ENCODE results near the gene LACRT. TPM values are rescaled to one million over a fixed set of nuclear protein-coding genes. Genes with fewer than 3 reads are reported as not detected.

Gene LACRT
- total RNA-seq, 2 experiments from 2014 or later: not detected

- Mint-ChIP-seq H3K9me3 (no peaks in the 10 kb centered on the region), H3K27ac (no peak overlapping the region), H3K36me3 (ENCODE audit: low read depth) (no peaks in the 10 kb centered on the region), H3K4me1 (ENCODE audit: low read depth) (peaks cover 5% of the 10 kb centered on the region), H3K4me3 (no peak overlapping the region), H3K27me3 (ENCODE audit: low read depth) (peaks cover 5% of the 10 kb centered on the region)
- intact Hi-C loops (cut with micrococcal nuclease): loop anchor here (5.0 kb wide), 1 partner anchor 68 kb away; no protein-coding TSS in a partner anchor
- no peak for DNase-seq
- CTCF ChIA-PET: interaction anchor here (0.6 to 10.8 kb wide), 10 partner anchors 9 to 158 kb away, joined by 3 to 96 read pairs (median 4); no protein-coding TSS in a partner anchor
These were observed 39.2 kb downstream of the LACRT start for GRCh38 chr12:54595471-54595870.

- peaks cover 11% of the 10 kb centered on the region for H3K4me1 Mint-ChIP-seq (ENCODE audit: low read depth)
- no peak overlapping the region for H3K27ac Mint-ChIP-seq
- no peak for DNase-seq
- intact Hi-C loops (cut with micrococcal nuclease): no loop called here
- peaks cover 22% of the 10 kb centered on the region for H3K27me3 Mint-ChIP-seq (ENCODE audit: low read depth)
- H3K9me3 Mint-ChIP-seq: no peaks in the 10 kb centered on the region
- CTCF ChIA-PET: interaction anchor here (0.6 to 6.3 kb wide), 7 partner anchors 8 to 86 kb away, joined by 3 to 43 read pairs (median 4); no protein-coding TSS in a partner anchor
- no peak overlapping the region for H3K4me3 Mint-ChIP-seq
- H3K36me3 Mint-ChIP-seq (ENCODE audit: low read depth): no peaks in the 10 kb centered on the region
These were observed 41.0 kb downstream of the LACRT start for GRCh38 chr12:54593725-54594124.

GRCh38 chr12:54593135-54593534, 41.6 kb downstream of the LACRT start:
- Mint-ChIP-seq H3K4me3 (no peak overlapping the region), H3K9me3 (no peaks in the 10 kb centered on the region), H3K27me3 (ENCODE audit: low read depth) (peaks cover 23% of the 10 kb centered on the region), H3K27ac (no peak overlapping the region), H3K36me3 (ENCODE audit: low read depth) (no peaks in the 10 kb centered on the region), H3K4me1 (ENCODE audit: low read depth) (peaks cover 12% of the 10 kb centered on the region)
- intact Hi-C loops (cut with micrococcal nuclease): no loop called here
- no peak for DNase-seq
- CTCF ChIA-PET: interaction anchor here (0.6 to 6.3 kb wide), 10 partner anchors 9 to 107 kb away, joined by 3 to 43 read pairs (median 3); no protein-coding TSS in a partner anchor

- Mint-ChIP-seq H3K27me3 (ENCODE audit: low read depth) (peaks cover 31% of the 10 kb centered on the region), H3K9me3 (no peaks in the 10 kb centered on the region), H3K27ac (no peak overlapping the region), H3K4me3 (no peak overlapping the region), H3K4me1 (ENCODE audit: low read depth) (peaks cover 12% of the 10 kb centered on the region), H3K36me3 (ENCODE audit: low read depth) (no peaks in the 10 kb centered on the region)
- CTCF ChIA-PET: interaction anchor here (1.0 to 6.3 kb wide), 7 partner anchors 9 to 88 kb away, joined by 3 to 43 read pairs (median 3); no protein-coding TSS in a partner anchor
- intact Hi-C loops (cut with micrococcal nuclease): no loop called here
- no peak for DNase-seq
These were observed 42.4 kb downstream of the LACRT start for GRCh38 chr12:54592316-54592715.

- Mint-ChIP-seq H3K4me1 (ENCODE audit: low read depth) (peaks cover 7% of the 10 kb centered on the region), H3K27ac (no peak overlapping the region), H3K36me3 (ENCODE audit: low read depth) (no peaks in the 10 kb centered on the region), H3K9me3 (no peaks in the 10 kb centered on the region), H3K27me3 (ENCODE audit: low read depth) (peaks cover 39% of the 10 kb centered on the region), H3K4me3 (no peak overlapping the region)
- DNase-seq: no peak
- intact Hi-C loops (cut with micrococcal nuclease): no loop called here
- CTCF ChIA-PET: interaction anchor here (6.3 kb wide), 1 partner anchor 11 kb away, joined by 43 read pairs; no protein-coding TSS in a partner anchor
These were observed 43.6 kb downstream of the LACRT start for GRCh38 chr12:54590978-54591591.

GRCh38 chr12:54589964-54590363, 44.7 kb downstream of the LACRT start:
- H3K4me3 Mint-ChIP-seq: no peak overlapping the region
- H3K36me3 Mint-ChIP-seq (ENCODE audit: low read depth): no peaks in the 10 kb centered on the region
- no peak overlapping the region for H3K27ac Mint-ChIP-seq
- H3K4me1 Mint-ChIP-seq (ENCODE audit: low read depth): peaks cover 7% of the 10 kb centered on the region
- peaks cover 47% of the 10 kb centered on the region for H3K27me3 Mint-ChIP-seq (ENCODE audit: low read depth)
- intact Hi-C loops (cut with micrococcal nuclease): no loop called here
- H3K9me3 Mint-ChIP-seq: no peaks in the 10 kb centered on the region
- CTCF ChIA-PET: interaction anchor here (6.3 kb wide), 1 partner anchor 10 kb away, joined by 43 read pairs; no protein-coding TSS in a partner anchor
- DNase-seq: no peak

- Mint-ChIP-seq H3K27ac (no peak overlapping the region), H3K4me3 (peak overlapping the region; percentile 36), H3K9me3 (no peaks in the 10 kb centered on the region), H3K4me1 (ENCODE audit: low read depth) (peaks cover 7% of the 10 kb centered on the region), H3K27me3 (ENCODE audit: low read depth) (peaks cover 55% of the 10 kb centered on the region), H3K36me3 (ENCODE audit: low read depth) (no peaks in the 10 kb centered on the region)
- intact Hi-C loops (cut with micrococcal nuclease): no loop called here
- CTCF ChIA-PET: interaction anchor here (6.3 kb wide), 1 partner anchor 9 kb away, joined by 43 read pairs; no protein-coding TSS in a partner anchor
- DNase-seq: no peak
These were observed 45.8 kb downstream of the LACRT start for GRCh38 chr12:54588890-54589267.

- Mint-ChIP-seq H3K36me3 (ENCODE audit: low read depth) (no peaks in the 10 kb centered on the region), H3K27ac (no peak within 1 kb of the TSS), H3K4me3 (peak within 1 kb of the TSS; percentile 36), H3K4me1 (ENCODE audit: low read depth) (peaks cover 7% of the 10 kb centered on the region), H3K9me3 (no peaks in the 10 kb centered on the region), H3K27me3 (ENCODE audit: low read depth) (peaks cover 55% of the 10 kb centered on the region)
- intact Hi-C loops (cut with micrococcal nuclease): no loop called here
- CTCF ChIA-PET: interaction anchor here (1.0 to 6.3 kb wide), 2 partner anchors 8 kb away, joined by 3 to 43 read pairs; no protein-coding TSS in a partner anchor
- no peak for DNase-seq
These were observed 46.4 kb downstream of the LACRT start, which contains the start of gene PPP1R1A for GRCh38 chr12:54588110-54588889. Gene PPP1R1A, minus strand, starts transcription at chr12:54588659. Its CDS starts 171 bp downstream, at chr12:54588488.

- DNase-seq: no peak
- no peak overlapping the region for H3K4me3 Mint-ChIP-seq
- no peak overlapping the region for H3K27ac Mint-ChIP-seq
These were observed 47.3 kb downstream of the LACRT start for GRCh38 chr12:54587315-54587873.

GRCh38 chr12:54586620-54587019, 48.1 kb downstream of the LACRT start:
- intact Hi-C loops (cut with micrococcal nuclease): no loop called here
- no peak overlapping the region for H3K27ac Mint-ChIP-seq
- peaks cover 7% of the 10 kb centered on the region for H3K4me1 Mint-ChIP-seq (ENCODE audit: low read depth)
- H3K9me3 Mint-ChIP-seq: no peaks in the 10 kb centered on the region
- CTCF ChIA-PET: interaction anchor here (1.3 kb wide), 1 partner anchor 10 kb away, joined by 6 read pairs; no protein-coding TSS in a partner anchor
- DNase-seq: no peak
- H3K36me3 Mint-ChIP-seq (ENCODE audit: low read depth): no peaks in the 10 kb centered on the region
- no peak overlapping the region for H3K4me3 Mint-ChIP-seq
- peaks cover 53% of the 10 kb centered on the region for H3K27me3 Mint-ChIP-seq (ENCODE audit: low read depth)

More at GRCh38 chr12:54587315-54587873, 47.3 kb downstream of the LACRT start:
- CTCF ChIA-PET: interaction anchor here (0.7 to 1.0 kb wide), 2 partner anchors 8 to 61 kb away, joined by 3 to 4 read pairs; no protein-coding TSS in a partner anchor
- Mint-ChIP-seq H3K36me3 (ENCODE audit: low read depth) (no peaks in the 10 kb centered on the region), H3K4me1 (ENCODE audit: low read depth) (peaks cover 7% of the 10 kb centered on the region), H3K27me3 (ENCODE audit: low read depth) (peaks cover 55% of the 10 kb centered on the region), H3K9me3 (no peaks in the 10 kb centered on the region)
- intact Hi-C loops (cut with micrococcal nuclease): no loop called here

- DNase-seq: no peak
- intact Hi-C loops (cut with micrococcal nuclease): no loop called here
- H3K27me3 Mint-ChIP-seq (ENCODE audit: low read depth): peaks cover 48% of the 10 kb centered on the region
- no peaks in the 10 kb centered on the region for H3K36me3 Mint-ChIP-seq (ENCODE audit: low read depth)
- no peak overlapping the region for H3K4me3 Mint-ChIP-seq
- H3K9me3 Mint-ChIP-seq: no peaks in the 10 kb centered on the region
- peaks cover 7% of the 10 kb centered on the region for H3K4me1 Mint-ChIP-seq (ENCODE audit: low read depth)
- CTCF ChIA-PET: interaction anchor here (0.6 to 11.2 kb wide), 2 partner anchors 15 to 151 kb away, joined by 3 to 96 read pairs; no protein-coding TSS in a partner anchor
- no peak overlapping the region for H3K27ac Mint-ChIP-seq
These were observed 49.5 kb downstream of the LACRT start for GRCh38 chr12:54585243-54585642.

- no peak for DNase-seq
- H3K9me3 Mint-ChIP-seq: no peaks in the 10 kb centered on the region
- H3K27ac Mint-ChIP-seq: no peak overlapping the region
- intact Hi-C loops (cut with micrococcal nuclease): no loop called here
- H3K36me3 Mint-ChIP-seq (ENCODE audit: low read depth): no peaks in the 10 kb centered on the region
- H3K4me3 Mint-ChIP-seq: no peak overlapping the region
- CTCF ChIA-PET: interaction anchor here (1.0 to 11.2 kb wide), 3 partner anchors 9 to 185 kb away, joined by 3 to 96 read pairs (median 3); no protein-coding TSS in a partner anchor
- peaks cover 10% of the 10 kb centered on the region for H3K4me1 Mint-ChIP-seq (ENCODE audit: low read depth)
- H3K27me3 Mint-ChIP-seq (ENCODE audit: low read depth): peaks cover 37% of the 10 kb centered on the region
These were observed 50.6 kb downstream of the LACRT start for GRCh38 chr12:54584128-54584527.
